ENCODE data around the gene COPA.

The COPA gene

DNA sequence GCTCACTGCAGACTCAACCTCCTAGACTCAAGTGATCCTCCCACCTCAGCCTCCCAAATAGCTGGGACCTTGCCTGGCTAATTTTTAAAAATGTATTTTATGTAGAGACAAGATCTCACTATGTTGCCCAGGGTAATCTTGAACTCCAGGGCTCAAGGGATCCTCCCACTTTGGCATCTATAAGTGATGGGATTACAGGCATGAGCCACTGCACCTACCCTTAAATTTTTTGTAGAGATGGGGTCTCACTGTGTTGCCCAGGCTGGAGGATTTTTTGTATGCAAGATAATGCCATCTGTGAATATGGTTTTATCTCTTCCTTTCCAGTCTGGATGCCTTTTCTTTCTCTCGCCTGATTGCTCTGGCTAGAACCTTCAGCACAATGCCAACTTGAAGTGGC, 72.0 kb downstream of the COPA start:
- DNase-seq (ENCODE audit: low read depth, low spot score): no peak

- DNase-seq (ENCODE audit: low read depth, low spot score): no peak
Measured at GRCh38 chr1:160267284-160267991, 75.6 kb downstream of the COPA start.

GRCh38 chr1:160264795-160265307, 78.2 kb downstream of the COPA start:
- no peak for DNase-seq (ENCODE audit: low read depth, low spot score)

DNA sequence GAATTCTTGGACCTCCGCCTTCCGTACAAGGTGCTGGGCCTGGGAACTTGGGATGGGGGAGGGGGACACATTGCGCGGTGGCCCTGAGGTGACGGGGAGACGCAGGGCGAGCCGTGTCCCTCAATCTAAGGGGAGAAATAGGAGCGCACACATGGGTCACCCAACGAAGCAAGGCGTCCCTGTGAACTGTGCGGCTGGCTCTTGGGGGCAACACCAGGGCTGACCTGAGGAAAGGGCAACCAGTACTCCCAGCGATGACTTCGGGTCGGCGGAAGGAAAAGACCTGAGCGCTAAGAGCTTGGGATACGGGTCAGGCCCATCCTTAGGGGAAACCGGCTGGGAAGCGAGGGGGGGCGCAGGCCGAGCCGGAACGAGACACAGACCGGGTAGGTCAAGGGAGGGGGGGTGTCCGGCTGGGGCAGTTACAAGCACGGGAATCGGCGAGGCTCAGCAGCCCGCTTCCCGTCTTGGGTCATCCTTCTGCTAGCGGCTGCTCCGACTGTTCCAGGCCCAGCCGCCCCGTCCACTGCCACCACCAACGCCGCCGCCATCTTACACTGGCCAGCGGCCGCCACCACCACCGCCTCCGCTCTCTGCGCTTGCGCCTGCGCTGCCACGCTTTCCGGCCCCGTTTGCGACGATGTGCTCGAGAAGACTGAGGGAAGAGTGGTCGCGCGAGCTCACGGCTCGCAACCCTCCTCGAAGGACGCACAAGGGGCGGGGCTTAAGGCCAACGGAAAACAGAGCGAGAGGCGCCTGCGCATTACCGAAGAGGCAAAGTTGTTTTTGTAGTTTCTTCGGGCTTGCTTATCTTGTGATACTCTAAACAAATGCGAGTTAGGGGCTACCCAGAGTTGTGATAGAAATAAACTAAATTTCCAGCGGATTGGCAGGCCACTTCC, 80.9 kb downstream of the COPA start, which contains the start of gene DCAF8:
Gene DCAF8 (minus strand): TSS at position 657 of the 902 bp plus-strand sequence. CDS start 18,541 bp downstream, outside the sequence.
- DNase-seq (ENCODE audit: low read depth, low spot score): peak; percentile 95

DNA sequence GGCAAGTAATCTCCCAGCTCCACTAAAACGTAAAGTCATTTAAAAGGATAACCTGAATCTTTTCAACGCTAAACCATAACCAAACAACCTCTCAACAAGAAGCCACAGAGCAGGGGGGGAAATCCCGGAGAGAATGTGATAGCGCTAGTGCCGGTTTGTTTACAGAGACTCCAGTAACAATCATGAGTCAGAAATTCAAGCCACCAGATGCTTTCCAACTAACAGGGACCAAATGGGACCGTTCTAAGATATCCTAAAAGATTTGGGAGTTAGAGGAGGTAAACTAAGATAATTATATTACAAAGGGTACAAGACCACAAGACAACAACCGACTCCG, 81.5 kb downstream of the COPA start:
- peak; percentile 45 for DNase-seq (ENCODE audit: low read depth, low spot score)

DNA sequence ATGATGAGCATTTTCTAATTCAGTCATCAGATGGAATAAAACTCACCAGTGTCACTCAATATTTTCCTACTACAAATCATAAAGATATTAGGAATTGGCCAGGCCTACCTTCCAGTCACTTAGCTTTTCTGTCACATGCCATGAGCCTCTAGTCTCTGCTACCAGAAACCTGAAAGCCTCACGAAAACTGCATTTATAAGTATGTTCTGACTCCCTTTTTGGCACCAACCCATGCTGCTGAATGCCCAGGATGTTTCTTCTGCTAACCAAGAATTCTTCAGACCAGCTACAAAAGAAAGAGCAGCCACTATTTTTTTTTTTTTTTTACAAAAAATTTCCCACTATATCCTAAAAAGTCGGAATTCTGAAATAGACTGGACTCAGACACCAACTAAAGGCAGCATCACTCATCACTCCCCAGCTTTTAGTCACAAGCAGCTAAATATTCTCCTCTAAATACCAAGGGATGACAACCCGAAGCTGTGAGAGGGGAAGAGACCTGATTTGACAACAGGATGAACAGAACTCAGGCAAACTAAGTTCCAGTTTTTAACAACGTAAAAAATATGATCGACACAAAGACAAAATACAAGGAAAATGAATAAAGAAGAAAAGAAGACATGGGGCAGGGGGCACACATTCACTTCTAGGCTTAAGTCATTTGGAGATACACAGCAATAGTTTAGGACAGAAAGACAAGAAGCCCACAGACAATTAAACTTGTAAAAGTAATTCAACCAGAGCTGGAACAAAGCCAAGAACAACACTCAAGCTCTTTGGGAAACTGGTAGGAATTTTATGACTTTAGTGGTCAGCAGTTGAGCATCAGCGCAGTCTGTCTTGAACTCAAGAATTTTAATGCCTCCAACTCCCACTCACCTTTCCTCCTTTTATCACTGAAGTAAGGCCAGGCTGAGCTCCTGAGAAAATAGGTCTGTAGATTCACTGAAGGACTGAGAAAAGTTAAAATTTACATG, 82.4 kb downstream of the COPA start:
- no peak for DNase-seq (ENCODE audit: low read depth, low spot score)

DNA sequence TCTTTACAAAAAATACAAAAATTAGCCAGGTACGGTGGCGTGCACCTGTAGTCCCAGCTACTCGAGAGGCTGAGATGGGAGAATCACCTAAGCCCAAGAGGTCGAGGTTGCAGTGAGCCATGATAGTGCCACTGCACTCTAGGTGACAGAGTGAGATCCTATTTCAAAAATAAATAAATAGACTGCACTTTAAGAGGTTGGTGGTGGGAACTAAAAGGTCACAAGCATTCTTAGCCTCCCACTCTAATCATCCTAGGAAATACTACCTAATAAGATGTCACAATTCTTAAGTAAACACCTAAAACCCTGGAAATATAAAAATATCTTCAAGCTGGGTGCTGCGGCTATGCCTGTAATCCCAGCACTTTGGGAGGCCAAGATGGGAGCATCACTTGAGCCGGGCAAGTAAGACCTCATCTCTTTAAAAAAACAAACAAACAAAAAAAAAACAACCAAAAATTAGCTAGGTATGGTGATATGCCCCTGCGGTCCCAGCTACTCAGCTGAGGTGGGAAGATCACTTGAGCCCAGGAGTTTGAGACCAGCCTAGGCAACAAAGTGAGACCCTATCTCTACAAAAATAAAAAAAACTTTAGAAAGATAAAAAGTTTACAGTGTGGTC, 84.8 kb downstream of the COPA start:
- DNase-seq (ENCODE audit: low read depth, low spot score): no peak

DNA sequence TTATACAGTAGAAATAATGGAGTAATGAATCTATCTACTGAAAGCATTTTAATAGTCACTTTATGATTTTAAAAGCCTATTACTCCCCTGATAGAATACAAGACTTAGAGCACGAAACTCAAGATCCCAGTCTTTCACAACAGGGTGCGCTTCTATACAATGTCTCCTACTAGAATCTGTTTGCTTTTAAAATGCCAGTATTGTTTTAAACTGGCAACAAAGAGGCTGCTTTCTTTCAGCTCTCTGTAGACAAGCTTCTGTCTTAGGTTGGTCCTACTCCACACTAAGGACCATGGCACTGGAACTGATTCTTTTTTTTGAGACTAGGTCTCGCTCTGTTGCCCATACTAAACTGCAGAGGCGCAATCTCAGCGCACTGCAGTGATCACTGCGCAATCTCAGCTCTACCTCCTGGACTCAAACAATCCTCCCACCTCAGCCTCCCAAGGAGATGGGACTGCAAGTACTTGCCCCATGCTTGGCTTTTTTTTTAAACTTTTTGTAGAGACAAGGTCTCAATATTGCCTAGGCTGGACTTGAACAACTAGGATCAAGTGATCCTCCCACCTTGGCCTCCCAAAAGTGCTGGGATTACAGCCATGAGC, 85.5 kb downstream of the COPA start:
- no peak for DNase-seq (ENCODE audit: low read depth, low spot score)

DNA sequence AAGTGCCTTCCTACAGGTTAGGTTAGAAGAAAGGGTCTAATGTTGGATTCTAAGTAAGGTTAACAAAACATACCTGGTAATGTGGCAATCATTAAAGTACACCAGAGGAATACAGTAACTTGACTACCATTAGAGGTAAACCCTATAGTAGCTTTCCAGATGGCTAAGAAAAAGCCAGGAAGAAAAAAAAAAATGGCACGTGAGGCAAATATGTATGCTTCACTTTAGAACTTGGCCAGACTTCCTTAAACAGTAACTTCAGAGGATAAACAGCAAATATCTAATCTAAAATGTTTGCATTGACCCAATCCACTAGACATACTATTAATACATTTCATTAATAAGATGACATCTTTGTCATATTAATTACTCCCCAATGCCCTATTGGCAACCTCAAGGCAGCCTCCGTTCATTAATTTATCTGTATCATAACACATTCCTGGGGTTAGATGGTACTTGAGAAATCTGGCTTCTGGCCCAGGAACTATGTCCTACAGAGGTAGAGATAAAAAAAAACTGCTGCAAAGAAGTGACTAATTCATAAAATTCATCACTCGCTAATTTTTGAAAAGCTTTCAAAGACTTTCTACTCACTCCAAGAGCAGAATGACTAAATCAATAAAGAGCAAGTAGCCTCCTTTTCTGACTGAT, 86.5 kb downstream of the COPA start:
- DNase-seq (ENCODE audit: low read depth, low spot score): no peak

DNA sequence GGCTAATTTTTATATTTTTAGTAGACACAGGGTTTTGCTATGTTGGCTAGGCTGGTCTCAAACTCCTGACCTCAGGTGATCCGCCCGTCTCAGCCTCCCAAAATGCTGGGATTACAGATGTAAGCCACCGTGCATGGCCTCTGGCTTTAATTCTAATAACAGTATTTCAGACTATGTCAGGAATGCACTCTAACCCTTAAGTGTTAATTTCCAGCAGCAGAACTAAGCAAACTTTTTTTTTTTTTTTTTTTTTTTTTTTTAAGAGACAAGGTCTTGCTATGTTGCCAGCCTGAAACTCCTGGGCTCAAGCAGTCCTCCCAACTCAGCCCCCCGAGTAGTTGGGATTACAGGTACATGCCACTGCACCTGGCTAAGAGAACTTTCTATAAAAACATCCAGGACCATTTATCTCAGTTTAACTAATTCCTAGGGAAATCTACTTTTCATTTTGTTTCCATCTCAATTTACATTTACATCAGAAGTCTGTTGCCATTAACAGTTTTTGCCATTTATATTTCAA, 87.2 kb downstream of the COPA start:
- DNase-seq (ENCODE audit: low read depth, low spot score): no peak

GRCh38 chr1:160251687-160252526, 91.1 kb downstream of the COPA start:
- DNase-seq (ENCODE audit: low read depth, low spot score): peak; percentile 10

GRCh38 chr1:160251011-160251410, 92.0 kb downstream of the COPA start:
- DNase-seq (ENCODE audit: low read depth, low spot score): no peak

DNA sequence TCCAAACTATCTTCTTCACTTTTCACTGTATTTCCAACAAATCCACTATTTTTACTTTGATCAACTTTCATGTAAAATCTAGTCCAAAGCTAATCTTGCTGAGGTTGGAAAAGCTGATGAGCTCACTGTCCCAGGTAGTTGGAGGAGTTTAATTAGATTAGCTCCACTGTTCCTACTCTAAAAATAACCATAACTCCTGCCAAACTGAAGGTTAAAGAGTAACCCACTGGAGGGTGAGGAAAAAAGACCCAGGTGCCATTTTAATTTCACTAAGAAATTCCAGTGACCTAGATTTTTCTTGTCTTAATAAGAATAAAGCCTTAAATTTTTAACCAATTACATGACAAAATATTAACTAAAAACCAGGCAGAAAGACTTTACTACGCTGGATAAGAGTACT, 96.0 kb downstream of the COPA start:
- DNase-seq (ENCODE audit: low read depth, low spot score): no peak

GRCh38 chr1:160245434-160245833, 97.6 kb downstream of the COPA start:
- DNase-seq (ENCODE audit: low read depth, low spot score): no peak

DNA sequence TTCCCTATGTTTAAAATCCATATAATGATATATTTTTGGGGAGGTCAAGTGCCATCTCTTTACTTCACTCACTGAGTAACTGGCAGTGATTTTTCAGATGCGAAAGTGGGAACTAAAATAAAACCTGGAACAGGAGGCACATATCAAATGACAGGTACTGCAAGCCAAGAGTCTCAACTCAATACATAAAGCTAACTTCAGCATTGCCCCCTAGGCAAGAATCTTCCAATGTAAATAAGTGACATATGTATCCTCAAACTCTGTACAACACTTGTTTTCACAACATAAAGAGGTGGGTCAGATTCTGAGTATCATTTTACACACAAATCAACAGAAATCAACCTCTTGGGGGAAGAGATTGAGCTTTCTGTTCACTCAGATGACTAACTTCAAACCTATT, 98.8 kb downstream of the COPA start:
- no peak for DNase-seq (ENCODE audit: low read depth, low spot score)

- no peak for DNase-seq (ENCODE audit: low read depth, low spot score)
Measured at GRCh38 chr1:160243767-160244166, 99.3 kb downstream of the COPA start.

GRCh38 chr1:160239582-160240299, 103.3 kb downstream of the COPA start:
- DNase-seq (ENCODE audit: low read depth, low spot score): no peak

All from activated naive CD8-positive, alpha-beta T cell treated with anti-CD3 and anti-CD28 coated beads, Interleukin-2, amount 50 U/mL, for 16 hours (primary cell).